ENCODE measurements around the gene PTCD1. TPM values are rescaled to one million over a fixed set of nuclear protein-coding genes. Genes with fewer than 3 reads are reported as not detected.
A peak's percentile ranks its signal among the peaks of the same experiment; 100 is the strongest.

PTCD1 gene
- total and polyA plus RNA-seq, 9 of the 15 experiments (the other 6 are each of a cell fraction or from before 2014, with no cell fraction given): 0.46 to 17.1 (median 6.2) TPM

- TF ChIP-seq ZBTB26 (CRISPR knock-in tag; IDR thresholded peaks at IDR 0.05) (no peak), FOXJ3 (CRISPR knock-in tag; IDR thresholded peaks at IDR 0.05) (no peak), MEF2A (IDR thresholded peaks at IDR 0.05; ENCODE audit: control insufficient read depth, low read depth, low read length) (no peak), GATAD2B (IDR thresholded peaks at IDR 0.05; ENCODE audit: borderline replicate concordance) (no peak), CREB1 (IDR thresholded peaks at IDR 0.05) (no peak), CREB1 (CRISPR knock-in tag; IDR thresholded peaks at IDR 0.05) (no peak), ZC3H8 (IDR thresholded peaks at IDR 0.05) (no peak), PHB (CRISPR knock-in tag; IDR thresholded peaks at IDR 0.05) (no peak), ELK3 (CRISPR knock-in tag; IDR thresholded peaks at IDR 0.05) (no peak), E2F5 (CRISPR knock-in tag; IDR thresholded peaks at IDR 0.05) (peak; percentile 63; the same call in 1 of the 2 replicates), DDX20 (tag; IDR thresholded peaks at IDR 0.05; ENCODE audit: low read depth) (no peak), TRIM28 (IDR thresholded peaks at IDR 0.05) (no peak), ZNF592 (IDR thresholded peaks at IDR 0.05) (no peak), NFIX (CRISPR knock-in tag; IDR thresholded peaks at IDR 0.05; ENCODE audit: low read depth) (no peak), CBFA2T3 (IDR thresholded peaks at IDR 0.05) (no peak), ZC3H4 (CRISPR knock-in tag; IDR thresholded peaks at IDR 0.05; ENCODE audit: borderline replicate concordance) (no peak), NCOR1 (IDR thresholded peaks at IDR 0.05) (no peak), ZNF668 (CRISPR knock-in tag; IDR thresholded peaks at IDR 0.05) (no peak), NCOA6 (IDR thresholded peaks at IDR 0.05) (no peak), ZNF232 (CRISPR knock-in tag; IDR thresholded peaks at IDR 0.05) (0 out of 2 replicates have a peak, but pooled peaks have one; percentile 38)
Observed at GRCh38 chr7:99407872-99408378, 30.7 kb downstream of the PTCD1 start (continued).
